T1000 (cell line): Measurements from ENCODE around the gene KRT85.
"Not testable (repeated sequence)": the region's sequence is repeated elsewhere in the genome, so short reads cannot be mapped to it uniquely, and the experiment has no call there.

Experiments
- DNase-seq: peaks from one replicate; lab custom pipeline; 2025; ENCODE audit warnings: mixed read lengths; lab: John Stamatoyannopoulos, UW

KRT85 gene

GRCh38 chr12:52323416-52324152 lies 43.7 kb downstream of the KRT85 start:
- DNase-seq, result no peak

GRCh38 chr12:52323001-52323400 lies 44.3 kb downstream of the KRT85 start:
- no peak for DNase-seq

- no peak for DNase-seq
These were observed 45.2 kb downstream of the KRT85 start for GRCh38 chr12:52322069-52322468.

GRCh38 chr12:52321418-52321817 lies 45.9 kb downstream of the KRT85 start:
- no peak for DNase-seq

DNA sequence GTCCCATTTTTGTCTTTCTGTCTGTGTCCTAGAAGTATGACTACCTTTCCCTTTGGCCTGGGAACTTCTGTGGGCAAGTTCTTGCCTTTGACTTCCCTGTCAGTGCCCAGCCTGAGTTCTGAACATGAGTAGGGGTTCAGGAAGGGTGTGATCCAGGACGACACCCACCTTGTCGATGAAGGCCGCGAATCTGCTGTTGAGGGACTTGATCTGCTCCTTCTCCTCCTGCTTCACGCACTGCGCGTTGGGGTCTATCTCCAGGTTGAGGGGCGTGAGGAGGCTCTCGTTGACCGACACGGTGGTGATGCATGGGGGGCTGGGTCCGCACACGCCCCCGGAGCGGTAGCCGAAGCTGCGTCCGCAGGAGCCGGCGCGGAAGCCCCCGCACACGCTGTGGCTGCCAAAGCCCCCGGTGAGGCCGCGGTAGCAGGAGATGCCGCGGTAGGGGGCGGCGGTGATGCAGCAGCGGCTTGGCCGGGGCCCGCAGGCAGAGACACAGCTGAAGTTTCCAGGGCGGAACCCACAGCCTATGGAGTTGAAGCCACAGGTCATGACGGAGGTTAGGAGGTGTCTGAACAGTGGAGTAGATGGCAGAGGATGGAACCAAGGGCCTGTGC lies 46.4 kb downstream of the KRT85 start, which contains the start of gene KRT83:
TSS of gene KRT83 (minus strand) at position 615 of the 617 bp plus-strand sequence. CDS start at position 552, 63 bp downstream.
- no peak for DNase-seq

DNA sequence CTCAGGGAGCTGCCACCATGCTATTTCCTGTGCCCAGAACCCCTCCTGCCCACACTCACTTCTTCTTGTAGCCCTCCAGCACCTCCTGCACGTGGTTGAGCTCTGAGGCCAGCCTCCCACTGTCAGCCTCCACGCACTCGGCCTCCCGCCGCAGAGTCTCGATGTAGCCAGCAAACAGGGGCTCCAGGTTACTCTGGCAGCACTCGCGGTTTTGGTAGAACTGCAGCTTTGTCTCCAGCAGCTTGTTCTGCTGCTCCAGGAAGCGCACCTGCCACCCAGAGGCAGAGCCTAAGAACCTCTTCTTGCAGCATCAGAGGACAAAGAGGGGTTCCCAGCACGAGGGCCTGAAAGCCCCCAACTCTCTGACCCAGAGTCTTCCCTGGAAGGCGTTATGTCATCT lies 48.2 kb downstream of the KRT85 start:
- DNase-seq, result no peak

- no peak for DNase-seq
These were observed 48.9 kb downstream of the KRT85 start for GRCh38 chr12:52318241-52318990.

GRCh38 chr12:52317468-52318052 lies 49.7 kb downstream of the KRT85 start:
- DNase-seq, result no peak

GRCh38 chr12:52316701-52317100 lies 50.6 kb downstream of the KRT85 start:
- no peak for DNase-seq

GRCh38 chr12:52316290-52316689 lies 51.0 kb downstream of the KRT85 start:
- DNase-seq, result no peak

DNA sequence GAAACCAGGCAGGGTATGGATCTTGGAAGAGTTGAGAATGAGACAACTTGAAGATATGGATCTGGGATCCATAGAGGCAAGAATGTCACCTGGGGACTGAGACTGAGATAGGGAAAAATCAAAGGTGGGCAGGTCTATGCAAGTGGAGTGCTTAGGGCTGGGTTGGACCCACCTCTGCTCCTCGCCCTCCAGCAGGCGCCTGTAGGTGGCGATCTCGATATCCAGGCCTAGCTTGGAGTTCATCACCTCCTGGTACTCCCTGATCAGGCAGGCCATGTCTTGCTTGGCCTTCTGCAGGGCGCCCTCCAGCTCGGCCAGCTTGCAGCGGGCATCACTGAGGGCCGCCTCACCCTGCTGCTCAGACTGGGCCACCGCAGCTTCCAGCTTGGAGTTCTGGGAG lies 51.6 kb downstream of the KRT85 start:
- DNase-seq, result not testable (repeated sequence)

GRCh38 chr12:52314511-52314910 lies 52.8 kb downstream of the KRT85 start:
- no peak for DNase-seq

- no peak for DNase-seq
These were observed 53.4 kb downstream of the KRT85 start for GRCh38 chr12:52313926-52314325.

GRCh38 chr12:52313461-52313860 lies 53.8 kb downstream of the KRT85 start:
- DNase-seq, result no peak

- DNase-seq, result no peak
These were observed 55.2 kb downstream of the KRT85 start for GRCh38 chr12:52312086-52312485.

GRCh38 chr12:52311285-52311648 lies 56.0 kb downstream of the KRT85 start:
- DNase-seq, result no peak

DNA sequence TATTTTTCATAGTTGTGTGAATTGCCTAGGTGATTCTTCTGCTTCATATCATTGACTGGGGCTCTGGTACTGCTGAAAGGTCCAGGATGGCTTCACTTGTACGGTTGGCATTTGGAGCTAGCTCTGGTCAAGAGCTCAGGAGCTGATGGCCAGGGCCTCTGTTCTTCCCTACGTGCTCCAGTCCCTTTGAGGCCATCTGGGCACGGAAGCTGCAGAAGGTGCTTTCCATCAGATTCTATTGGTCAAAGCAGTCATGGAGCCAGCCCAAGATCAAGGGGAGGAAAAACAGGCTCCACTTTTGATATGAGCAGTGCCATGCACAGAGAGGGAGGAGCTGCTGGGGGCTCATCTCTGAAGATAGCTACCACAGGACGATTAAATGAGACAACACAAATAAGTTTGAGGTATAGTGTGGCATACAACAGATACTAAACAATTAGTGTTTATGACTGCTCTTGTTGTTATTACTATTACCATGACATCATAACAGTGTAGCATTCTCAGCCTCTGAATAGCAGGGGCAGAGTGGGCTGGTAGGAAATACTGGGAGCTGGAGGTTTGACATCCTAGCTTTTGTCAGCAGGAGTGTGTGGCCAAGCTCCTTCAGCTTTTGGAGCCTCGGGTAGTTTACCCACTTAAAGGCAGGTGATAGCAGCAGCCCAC lies 56.5 kb downstream of the KRT85 start:
- DNase-seq, result no peak
